Measurements from ENCODE around the gene NEK2.
"Not testable (repeated sequence)": the region's sequence is repeated elsewhere in the genome, so short reads cannot be mapped to it uniquely, and the experiment has no call there.

NEK2 gene

GRCh38 chr1:211675230-211676105 lies at the start of gene NEK2:
Gene NEK2, minus strand, starts transcription at chr1:211675621. Its CDS starts 142 bp downstream, at chr1:211675479.
- Mint-ChIP-seq H3K9me3 (no peaks in the 10 kb centered on the region), H3K36me3 (ENCODE audit: low read depth) (peaks cover 8% of the 10 kb centered on the region), H3K27ac (peak within 1 kb of the TSS; percentile 84), H3K4me1 (ENCODE audit: low read depth) (peaks cover 12% of the 10 kb centered on the region), H3K27me3 (no peaks in the 10 kb centered on the region), H3K4me3 (peak within 1 kb of the TSS; percentile 95)
- peak; percentile 81 for DNase-seq

- no peaks in the 10 kb centered on the region for H3K27me3 Mint-ChIP-seq
- no peak for DNase-seq
- H3K4me1 Mint-ChIP-seq (ENCODE audit: low read depth): no peaks in the 10 kb centered on the region
- H3K36me3 Mint-ChIP-seq (ENCODE audit: low read depth): no peaks in the 10 kb centered on the region
- no peaks in the 10 kb centered on the region for H3K9me3 Mint-ChIP-seq
- no peak overlapping the region for H3K27ac Mint-ChIP-seq
- H3K4me3 Mint-ChIP-seq: no peak overlapping the region
Observed at GRCh38 chr1:211724687-211725196, 49.3 kb upstream of the NEK2 start.

GRCh38 chr1:211723273-211723672 lies 47.9 kb upstream of the NEK2 start:
- Mint-ChIP-seq H3K4me3 (no peak overlapping the region), H3K27ac (no peak overlapping the region), H3K36me3 (ENCODE audit: low read depth) (no peaks in the 10 kb centered on the region), H3K9me3 (no peaks in the 10 kb centered on the region), H3K4me1 (ENCODE audit: low read depth) (no peaks in the 10 kb centered on the region), H3K27me3 (no peaks in the 10 kb centered on the region)
- no peak for DNase-seq

GRCh38 chr1:211722277-211723175 lies 47.1 kb upstream of the NEK2 start:
- Mint-ChIP-seq H3K36me3 (ENCODE audit: low read depth) (no peaks in the 10 kb centered on the region), H3K4me3 (no peak overlapping the region), H3K4me1 (ENCODE audit: low read depth) (no peaks in the 10 kb centered on the region), H3K27me3 (no peaks in the 10 kb centered on the region), H3K9me3 (no peaks in the 10 kb centered on the region), H3K27ac (no peak overlapping the region)
- DNase-seq: no peak

- not testable (repeated sequence) for H3K4me1 Mint-ChIP-seq (ENCODE audit: low read depth); H3K36me3 Mint-ChIP-seq (ENCODE audit: low read depth); H3K9me3 Mint-ChIP-seq; DNase-seq; H3K27me3 Mint-ChIP-seq; H3K4me3 Mint-ChIP-seq; H3K27ac Mint-ChIP-seq
Observed at GRCh38 chr1:211716555-211716954, 41.1 kb upstream of the NEK2 start.

GRCh38 chr1:211715971-211716370 lies 40.5 kb upstream of the NEK2 start:
- Mint-ChIP-seq H3K4me1 (ENCODE audit: low read depth) (no peaks in the 10 kb centered on the region), H3K27ac (no peak overlapping the region), H3K9me3 (no peaks in the 10 kb centered on the region), H3K36me3 (ENCODE audit: low read depth) (no peaks in the 10 kb centered on the region), H3K27me3 (no peaks in the 10 kb centered on the region), H3K4me3 (no peak overlapping the region)
- DNase-seq: no peak

- DNase-seq: no peak
- H3K4me1 Mint-ChIP-seq (ENCODE audit: low read depth): no peaks in the 10 kb centered on the region
- no peaks in the 10 kb centered on the region for H3K27me3 Mint-ChIP-seq
- no peak overlapping the region for H3K4me3 Mint-ChIP-seq
- H3K9me3 Mint-ChIP-seq: no peaks in the 10 kb centered on the region
- no peak overlapping the region for H3K27ac Mint-ChIP-seq
- no peaks in the 10 kb centered on the region for H3K36me3 Mint-ChIP-seq (ENCODE audit: low read depth)
Observed at GRCh38 chr1:211714154-211714553, 38.7 kb upstream of the NEK2 start.

- H3K9me3 Mint-ChIP-seq: no peaks in the 10 kb centered on the region
- H3K4me3 Mint-ChIP-seq: no peak overlapping the region
- no peaks in the 10 kb centered on the region for H3K27me3 Mint-ChIP-seq
- DNase-seq: no peak
- no peaks in the 10 kb centered on the region for H3K4me1 Mint-ChIP-seq (ENCODE audit: low read depth)
- no peak overlapping the region for H3K27ac Mint-ChIP-seq
- no peaks in the 10 kb centered on the region for H3K36me3 Mint-ChIP-seq (ENCODE audit: low read depth)
Observed at GRCh38 chr1:211713231-211713630, 37.8 kb upstream of the NEK2 start.

- Mint-ChIP-seq H3K27me3 (no peaks in the 10 kb centered on the region), H3K4me1 (ENCODE audit: low read depth) (no peaks in the 10 kb centered on the region)
Observed at GRCh38 chr1:211711315-211711705, 35.9 kb upstream of the NEK2 start.

GRCh38 chr1:211710566-211711314 lies 35.3 kb upstream of the NEK2 start:
- Mint-ChIP-seq H3K27me3 (no peaks in the 10 kb centered on the region), H3K27ac (no peak overlapping the region), H3K36me3 (ENCODE audit: low read depth) (no peaks in the 10 kb centered on the region), H3K4me3 (no peak overlapping the region), H3K9me3 (no peaks in the 10 kb centered on the region), H3K4me1 (ENCODE audit: low read depth) (no peaks in the 10 kb centered on the region)
- no peak for DNase-seq

More at GRCh38 chr1:211711315-211711705, 35.9 kb upstream of the NEK2 start:
- Mint-ChIP-seq H3K36me3 (ENCODE audit: low read depth) (no peaks in the 10 kb centered on the region), H3K27ac (no peak overlapping the region), H3K4me3 (no peak overlapping the region), H3K9me3 (no peaks in the 10 kb centered on the region)
- no peak for DNase-seq

- H3K4me1 Mint-ChIP-seq (ENCODE audit: low read depth): no peaks in the 10 kb centered on the region
- no peaks in the 10 kb centered on the region for H3K9me3 Mint-ChIP-seq
- DNase-seq: no peak
- no peak overlapping the region for H3K4me3 Mint-ChIP-seq
- no peaks in the 10 kb centered on the region for H3K36me3 Mint-ChIP-seq (ENCODE audit: low read depth)
- no peaks in the 10 kb centered on the region for H3K27me3 Mint-ChIP-seq
- no peak overlapping the region for H3K27ac Mint-ChIP-seq
Observed at GRCh38 chr1:211708926-211709325, 33.5 kb upstream of the NEK2 start.

- Mint-ChIP-seq H3K36me3 (ENCODE audit: low read depth) (no peaks in the 10 kb centered on the region), H3K4me1 (ENCODE audit: low read depth) (no peaks in the 10 kb centered on the region), H3K27me3 (no peaks in the 10 kb centered on the region), H3K4me3 (no peak overlapping the region), H3K27ac (no peak overlapping the region), H3K9me3 (no peaks in the 10 kb centered on the region)
- DNase-seq: no peak
Observed at GRCh38 chr1:211708006-211708405, 32.6 kb upstream of the NEK2 start.

GRCh38 chr1:211705467-211706091 lies 30.2 kb upstream of the NEK2 start:
- no peak overlapping the region for H3K4me3 Mint-ChIP-seq
- no peaks in the 10 kb centered on the region for H3K36me3 Mint-ChIP-seq (ENCODE audit: low read depth)
- no peaks in the 10 kb centered on the region for H3K9me3 Mint-ChIP-seq
- no peaks in the 10 kb centered on the region for H3K4me1 Mint-ChIP-seq (ENCODE audit: low read depth)
- H3K27me3 Mint-ChIP-seq: no peaks in the 10 kb centered on the region
- DNase-seq: no peak
- no peak overlapping the region for H3K27ac Mint-ChIP-seq

- Mint-ChIP-seq H3K36me3 (ENCODE audit: low read depth) (no peaks in the 10 kb centered on the region), H3K27me3 (no peaks in the 10 kb centered on the region), H3K4me3 (no peak overlapping the region), H3K9me3 (no peaks in the 10 kb centered on the region), H3K27ac (no peak overlapping the region), H3K4me1 (ENCODE audit: low read depth) (no peaks in the 10 kb centered on the region)
- no peak for DNase-seq
Observed at GRCh38 chr1:211704543-211704942, 29.1 kb upstream of the NEK2 start.
